ENCODE data around the gene ZNF138.
A peak's percentile ranks its signal among the peaks of the same experiment; 100 is the strongest.
"Not testable (repeated sequence)": the region's sequence is repeated elsewhere in the genome, so short reads cannot be mapped to it uniquely, and the experiment has no call there.

The ZNF138 gene

GRCh38 chr7:64794171-64794844 lies at the start of gene ZNF138:
Gene ZNF138, plus strand, starts transcription at chr7:64794428. Its CDS starts 141 bp downstream, at chr7:64794569.
- DNase-seq (ENCODE audit: low read depth, low spot score), result peak; percentile 88

- no peak for DNase-seq (ENCODE audit: low read depth, low spot score)
These were observed 49.5 kb upstream of the ZNF138 start for GRCh38 chr7:64744680-64745079.

GRCh38 chr7:64747802-64748201 lies 46.4 kb upstream of the ZNF138 start:
- DNase-seq (ENCODE audit: low read depth, low spot score), result no peak

DNA sequence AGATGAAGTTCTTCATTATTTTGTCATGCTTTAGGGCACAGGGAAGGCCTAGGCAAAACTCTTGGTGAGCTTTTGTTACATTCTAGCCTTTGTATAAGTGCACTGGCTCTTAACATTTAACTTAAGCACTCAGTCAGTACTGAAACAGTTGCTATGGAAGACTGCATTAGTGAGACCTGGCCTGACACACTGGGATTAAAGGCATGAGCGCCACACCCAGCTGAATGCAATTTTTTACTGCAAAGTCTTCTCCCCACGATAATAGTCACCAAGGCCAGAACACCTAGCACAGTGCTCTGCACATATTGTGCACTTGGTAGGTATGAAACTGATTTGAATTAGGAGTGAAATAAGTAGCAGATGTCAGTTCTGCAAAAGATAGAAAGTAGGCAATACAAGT lies 41.2 kb upstream of the ZNF138 start:
- no peak for DNase-seq (ENCODE audit: low read depth, low spot score)

GRCh38 chr7:64755865-64756264 lies 38.4 kb upstream of the ZNF138 start:
- DNase-seq (ENCODE audit: low read depth, low spot score), result no peak

GRCh38 chr7:64758151-64758550 lies 36.1 kb upstream of the ZNF138 start:
- no peak for DNase-seq (ENCODE audit: low read depth, low spot score)

- DNase-seq (ENCODE audit: low read depth, low spot score), result no peak
These were observed 25.4 kb upstream of the ZNF138 start for GRCh38 chr7:64768824-64769223.

GRCh38 chr7:64774204-64774842 lies 19.9 kb upstream of the ZNF138 start:
- DNase-seq (ENCODE audit: low read depth, low spot score), result no peak

DNA sequence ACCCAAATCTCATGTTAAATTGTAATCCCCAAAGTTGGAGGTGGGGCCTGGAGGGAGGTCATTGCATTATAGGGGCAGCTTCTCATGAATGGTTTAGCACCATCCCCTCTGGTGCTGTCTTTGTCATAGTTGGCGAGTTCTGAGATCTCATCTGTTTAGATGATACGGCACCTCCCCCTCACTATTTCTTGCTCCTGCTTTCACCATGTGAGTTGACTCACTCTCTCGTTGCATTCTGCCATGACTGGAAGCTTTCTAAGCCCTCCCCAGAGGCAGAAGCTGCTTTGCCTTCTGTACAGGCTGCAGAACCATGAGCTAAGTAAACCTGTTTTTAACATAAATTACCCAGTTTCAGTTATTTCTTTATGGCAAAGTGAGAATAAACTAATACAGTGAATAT lies 18.9 kb upstream of the ZNF138 start:
- no peak for DNase-seq (ENCODE audit: low read depth, low spot score)

GRCh38 chr7:64784842-64785241 lies 9.4 kb upstream of the ZNF138 start:
- not testable (repeated sequence) for DNase-seq (ENCODE audit: low read depth, low spot score)

DNA sequence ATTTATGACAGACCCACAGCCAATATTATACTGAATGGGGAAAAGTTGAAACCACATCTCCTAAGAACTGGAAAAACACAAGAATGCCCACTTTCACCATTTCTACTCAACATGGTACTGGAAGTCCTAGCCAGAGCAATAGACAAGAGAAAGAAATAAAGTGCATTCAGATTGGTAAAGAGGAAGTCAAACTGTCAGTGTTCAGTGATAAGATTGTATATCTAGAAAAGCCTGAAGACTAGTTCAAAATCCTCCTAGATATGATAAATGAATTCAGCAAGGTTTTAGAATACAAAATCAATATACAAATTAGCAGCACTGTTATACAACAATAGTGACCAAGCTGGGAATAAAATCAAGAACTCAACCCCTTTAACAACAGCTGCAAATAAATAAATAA lies 6.9 kb upstream of the ZNF138 start:
- DNase-seq (ENCODE audit: low read depth, low spot score), result no peak

DNA sequence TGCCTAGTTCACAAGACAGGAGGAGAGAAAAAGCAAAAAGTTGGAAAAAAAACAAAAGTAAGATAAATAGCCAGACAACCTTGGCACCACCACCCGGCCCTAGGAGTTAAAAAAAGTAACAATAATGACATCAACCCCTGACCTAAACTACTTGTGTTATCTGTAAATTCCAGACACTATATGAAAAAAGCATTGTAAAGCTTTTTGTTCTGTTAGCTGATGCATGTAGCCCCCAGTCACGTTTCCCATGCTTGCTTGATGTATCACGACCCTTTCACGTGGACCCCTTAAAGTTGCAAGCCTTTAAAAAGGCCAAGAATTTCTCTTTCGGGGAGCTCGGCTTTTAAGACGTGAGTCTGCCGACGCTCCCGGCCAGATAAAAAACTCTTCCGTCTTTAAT lies 5.0 kb upstream of the ZNF138 start:
- DNase-seq (ENCODE audit: low read depth, low spot score), result not testable (repeated sequence)

GRCh38 chr7:64793106-64793755 lies 997 bp upstream of the ZNF138 start:
- DNase-seq (ENCODE audit: low read depth, low spot score), result no peak

DNA sequence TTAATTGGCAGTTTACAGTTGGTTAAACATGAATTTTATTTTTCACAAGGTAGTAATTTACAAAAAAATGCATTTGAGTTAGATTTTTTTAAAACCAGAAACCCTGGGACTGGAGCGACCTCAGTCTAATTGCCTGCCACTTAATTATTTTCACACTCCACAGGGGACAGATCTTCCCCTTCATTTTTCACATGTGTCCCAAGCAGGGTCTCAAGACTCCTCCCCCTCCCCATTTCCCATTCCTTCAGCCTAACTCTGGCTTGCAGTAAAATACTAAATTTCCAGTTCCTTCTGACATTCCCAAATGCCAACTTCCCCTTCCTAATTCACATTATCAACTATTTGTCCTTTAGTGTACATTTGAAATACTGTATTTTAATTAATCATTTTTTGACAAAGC lies 948 bp downstream of the ZNF138 start:
- DNase-seq (ENCODE audit: low read depth, low spot score), result no peak

GRCh38 chr7:64799169-64799568 lies 4.9 kb downstream of the ZNF138 start:
- not testable (repeated sequence) for DNase-seq (ENCODE audit: low read depth, low spot score)

DNA sequence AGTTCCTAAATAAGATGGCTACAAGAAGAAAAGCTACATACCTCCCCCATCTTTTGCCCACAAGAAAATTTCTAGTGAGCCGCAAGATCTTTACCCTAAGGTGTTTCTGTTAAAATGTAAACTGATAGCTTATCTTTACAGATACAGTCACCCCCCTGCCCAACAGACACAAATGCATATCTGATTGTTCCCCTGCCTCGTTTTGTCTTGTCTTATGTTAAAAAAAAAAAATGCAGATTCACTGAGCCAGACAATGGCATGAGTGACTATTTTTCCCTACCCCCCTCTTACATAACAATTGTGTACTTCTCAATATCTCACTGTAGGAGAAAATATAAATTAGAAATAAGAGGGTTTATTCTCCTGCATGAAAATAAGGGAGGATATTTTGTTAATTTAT lies 8.5 kb downstream of the ZNF138 start:
- DNase-seq (ENCODE audit: low read depth, low spot score), result no peak

DNA sequence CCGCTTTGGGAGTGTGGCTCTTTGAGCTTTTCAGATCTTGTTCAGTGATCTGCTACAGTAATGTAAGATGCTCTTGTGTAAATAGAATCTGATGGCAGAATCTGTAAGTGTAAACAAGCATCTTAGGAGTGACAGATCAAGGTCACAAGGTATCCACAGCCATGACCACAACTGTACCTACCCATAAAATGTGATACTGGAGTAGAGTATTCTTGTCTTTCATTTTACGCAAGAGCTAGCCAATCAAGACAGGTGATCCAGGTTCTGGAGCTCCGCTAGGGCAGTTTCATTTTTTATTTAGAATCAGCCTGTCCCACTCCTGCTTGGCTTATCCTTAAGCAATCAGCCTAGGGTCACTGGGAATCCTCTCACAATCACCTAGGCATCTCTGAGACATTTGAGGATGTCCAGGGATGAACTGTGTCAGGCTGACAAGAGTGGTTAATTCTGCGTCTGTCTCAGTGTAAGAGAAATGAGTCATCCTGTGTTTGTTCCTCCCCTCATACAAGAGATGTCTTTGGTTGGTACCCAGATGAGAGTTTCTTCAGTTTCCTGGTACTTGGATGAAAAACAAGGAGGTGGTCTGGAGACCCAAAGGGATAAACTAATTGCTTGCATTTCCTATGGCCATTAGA lies 13.6 kb downstream of the ZNF138 start:
- DNase-seq (ENCODE audit: low read depth, low spot score), result no peak

DNA sequence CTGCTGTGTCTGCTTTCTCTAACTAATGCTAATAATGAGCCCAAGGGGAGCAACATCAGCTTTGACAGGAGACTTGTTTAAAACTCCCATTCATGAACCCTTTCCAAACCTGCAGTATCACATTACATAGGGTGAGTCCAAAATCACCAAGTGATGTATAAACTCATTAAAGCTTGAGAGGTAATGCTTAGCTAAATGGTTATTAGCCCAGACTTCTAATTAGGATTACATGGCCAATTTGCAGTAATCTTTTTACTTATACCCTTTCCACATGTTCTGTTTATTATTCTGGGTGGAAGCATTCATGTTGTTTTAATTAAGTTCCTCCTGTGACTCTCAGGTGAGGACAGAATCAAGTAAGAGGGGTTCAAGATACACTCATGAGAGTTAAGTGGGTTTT lies 17.5 kb downstream of the ZNF138 start:
- no peak for DNase-seq (ENCODE audit: low read depth, low spot score)

- no peak for DNase-seq (ENCODE audit: low read depth, low spot score)
These were observed 36.7 kb downstream of the ZNF138 start for GRCh38 chr7:64830926-64831325.

DNA sequence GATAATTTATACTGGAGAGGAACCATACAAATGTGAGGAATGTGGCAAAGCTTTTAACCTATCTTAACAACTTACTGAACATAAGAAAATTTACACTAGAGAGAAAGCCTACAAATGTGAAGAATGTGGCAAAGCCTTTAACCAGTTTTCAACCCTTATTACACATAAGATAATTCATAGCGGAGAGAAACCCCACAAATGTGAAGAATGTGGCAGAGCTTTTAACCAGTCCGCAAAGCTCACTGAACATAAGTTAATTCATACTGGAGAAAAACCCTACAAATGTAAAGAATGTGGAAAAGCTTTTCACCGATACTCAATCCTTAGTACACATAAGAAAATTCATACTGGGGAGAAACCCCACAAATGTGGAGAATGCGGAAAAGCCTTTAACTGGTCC lies 37.9 kb downstream of the ZNF138 start:
- DNase-seq (ENCODE audit: low read depth, low spot score), result no peak

GRCh38 chr7:64834989-64835388 lies 40.8 kb downstream of the ZNF138 start:
- no peak for DNase-seq (ENCODE audit: low read depth, low spot score)

DNA sequence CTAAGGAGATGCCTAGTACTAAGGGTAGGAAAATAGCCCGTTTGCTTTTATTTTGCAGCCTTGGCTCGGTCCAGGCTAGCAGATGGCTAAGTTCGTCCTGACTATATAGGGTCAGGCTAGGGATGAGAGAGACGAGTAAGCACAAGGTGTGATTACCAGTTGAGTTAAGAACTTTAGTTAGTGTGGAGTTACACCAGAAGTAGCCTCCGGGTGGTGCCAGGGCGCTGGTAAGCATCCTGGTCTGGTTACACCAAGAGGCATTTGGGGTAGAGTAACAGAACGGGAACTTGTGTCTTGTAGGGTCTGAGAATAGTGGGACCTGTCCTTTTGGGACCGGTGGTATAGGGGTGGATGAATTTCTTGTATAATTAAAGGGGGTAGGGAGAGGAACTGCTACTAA lies 41.6 kb downstream of the ZNF138 start:
- not testable (repeated sequence) for DNase-seq (ENCODE audit: low read depth, low spot score)

GRCh38 chr7:64838051-64838450 lies 43.8 kb downstream of the ZNF138 start:
- not testable (repeated sequence) for DNase-seq (ENCODE audit: low read depth, low spot score)

Measured in smooth muscle cell of the brain vasculature (primary cell).